Raji (cell line): Measurements from ENCODE around the gene PLD4.

Experiments
- POLR2A ChIP-seq: IDR thresholded peaks from 2 replicates; pipeline ENCODE4 v1.6.1; 2011; ENCODE audit warnings: low read depth, low read length, control low read depth; ENCODE audit not compliant: insufficient read depth

Gene PLD4

GRCh38 chr14:104974665-104975390 lies 50.1 kb downstream of the PLD4 start:
- no peak for TF ChIP-seq POLR2A

DNA sequence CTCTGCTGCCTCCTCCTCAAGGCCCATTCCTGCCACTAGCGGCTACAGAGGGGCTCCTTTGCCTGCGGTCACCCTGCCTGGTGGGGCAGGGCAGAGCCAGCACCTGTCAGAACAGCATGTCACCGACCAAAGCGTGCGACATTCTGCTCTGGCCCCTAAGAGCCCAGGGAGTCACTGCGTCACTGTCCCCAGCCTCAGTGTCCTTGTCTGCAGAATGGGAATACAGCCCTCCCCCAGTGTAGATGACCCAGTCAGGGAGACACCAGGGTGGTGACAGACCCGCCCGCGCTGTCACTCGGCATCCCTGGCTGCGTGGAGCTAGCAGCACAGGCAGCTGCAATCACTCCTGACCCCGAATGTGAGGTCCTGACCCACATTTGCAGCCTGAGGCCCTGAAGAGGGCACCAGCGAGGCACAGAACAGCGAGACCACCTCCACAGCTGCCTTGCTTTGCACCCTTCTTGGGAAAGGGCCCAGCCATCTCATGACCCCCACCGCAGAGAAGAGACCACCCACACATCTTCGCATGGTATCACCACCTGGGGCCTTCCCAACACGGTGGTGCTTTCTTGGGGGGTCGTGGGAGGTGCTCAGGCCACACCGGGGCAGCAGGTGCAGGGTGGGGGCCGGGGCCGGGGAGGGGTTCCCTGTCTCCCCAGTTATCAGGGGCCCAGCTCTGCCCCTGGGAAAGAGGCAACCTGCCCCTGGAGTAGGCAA lies 51.0 kb downstream of the PLD4 start:
- TF ChIP-seq POLR2A: no peak

GRCh38 chr14:104976198-104977007 lies 51.7 kb downstream of the PLD4 start:
- TF ChIP-seq POLR2A: no peak

GRCh38 chr14:104977008-104977680 lies 52.5 kb downstream of the PLD4 start:
- no peak for TF ChIP-seq POLR2A

GRCh38 chr14:104977681-104978653 lies 53.3 kb downstream of the PLD4 start, which contains the start of gene AHNAK2:
TSS of gene AHNAK2 (minus strand) at chr14:104978374. CDS start at chr14:104978237, 137 bp downstream.
- TF ChIP-seq POLR2A: no peak

- no peak for TF ChIP-seq POLR2A
These were observed 54.3 kb downstream of the PLD4 start for GRCh38 chr14:104978746-104979691.

- no peak for TF ChIP-seq POLR2A
These were observed 55.3 kb downstream of the PLD4 start for GRCh38 chr14:104979758-104980610.

GRCh38 chr14:104980611-104981531 lies 56.2 kb downstream of the PLD4 start:
- TF ChIP-seq POLR2A: no peak

GRCh38 chr14:104981699-104982541 lies 57.2 kb downstream of the PLD4 start:
- no peak for TF ChIP-seq POLR2A
